Coronary artery (tissue), 2 donors: ENCODE measurements around the gene CIB4.

ENCODE experiments used
- DNase-seq: peaks from one replicate; pipeline ENCODE4 v3.0.0-alpha.2; 2017; ENCODE audit warnings: low spot score
- H3K27ac ChIP-seq, 2 donors: fragments of 200-600 bp; sonication (generic); one replicate each; pipeline ENCODE4 v1.5.1; 2016 to 2019
- H3K4me3 ChIP-seq: fragments of 200-600 bp; sonication (generic); 2 replicates; pipeline ENCODE4 v1.5.1; 2016; ENCODE audit warnings: mild to moderate bottlenecking, moderate library complexity
- TF ChIP-seq, protein P1 (sequence below): fragments of 200-600 bp; sonication (generic); IDR thresholded peaks from one replicate; pipeline ENCODE4 v1.5.1; 2019; ENCODE audit warnings: antibody characterized with exemption

The CIB4 gene

DNA sequence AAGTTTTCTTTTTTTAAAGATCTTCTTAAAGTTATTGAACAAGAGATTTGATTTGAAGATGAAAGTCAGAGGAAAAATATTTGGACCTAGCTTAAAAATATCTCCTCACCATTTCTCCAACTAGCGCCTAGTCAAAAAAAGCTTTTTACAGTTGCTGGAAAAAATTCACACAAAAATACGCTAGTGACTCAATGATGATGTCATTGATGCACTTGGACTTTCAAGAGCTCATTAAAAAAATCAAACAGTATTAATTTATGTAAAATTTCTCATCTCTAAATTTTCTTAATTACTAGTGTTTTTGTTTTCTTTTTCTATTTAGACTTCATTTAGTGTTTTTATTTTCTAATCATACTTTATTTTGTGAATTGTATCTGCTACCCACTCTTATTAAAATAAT lies 41.8 kb downstream of the CIB4 start:
- H3K27ac ChIP-seq = no peak overlapping the region
- TF ChIP-seq, protein P1, sequence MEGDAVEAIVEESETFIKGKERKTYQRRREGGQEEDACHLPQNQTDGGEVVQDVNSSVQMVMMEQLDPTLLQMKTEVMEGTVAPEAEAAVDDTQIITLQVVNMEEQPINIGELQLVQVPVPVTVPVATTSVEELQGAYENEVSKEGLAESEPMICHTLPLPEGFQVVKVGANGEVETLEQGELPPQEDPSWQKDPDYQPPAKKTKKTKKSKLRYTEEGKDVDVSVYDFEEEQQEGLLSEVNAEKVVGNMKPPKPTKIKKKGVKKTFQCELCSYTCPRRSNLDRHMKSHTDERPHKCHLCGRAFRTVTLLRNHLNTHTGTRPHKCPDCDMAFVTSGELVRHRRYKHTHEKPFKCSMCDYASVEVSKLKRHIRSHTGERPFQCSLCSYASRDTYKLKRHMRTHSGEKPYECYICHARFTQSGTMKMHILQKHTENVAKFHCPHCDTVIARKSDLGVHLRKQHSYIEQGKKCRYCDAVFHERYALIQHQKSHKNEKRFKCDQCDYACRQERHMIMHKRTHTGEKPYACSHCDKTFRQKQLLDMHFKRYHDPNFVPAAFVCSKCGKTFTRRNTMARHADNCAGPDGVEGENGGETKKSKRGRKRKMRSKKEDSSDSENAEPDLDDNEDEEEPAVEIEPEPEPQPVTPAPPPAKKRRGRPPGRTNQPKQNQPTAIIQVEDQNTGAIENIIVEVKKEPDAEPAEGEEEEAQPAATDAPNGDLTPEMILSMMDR = no peak
- H3K4me3 ChIP-seq = no peak overlapping the region
- DNase-seq = no peak

- Histone ChIP-seq H3K4me3 (no peak overlapping the region), H3K27ac (no peak overlapping the region)
- TF ChIP-seq, protein P1 = no peak
- DNase-seq = no peak
Observed at GRCh38 chr2:26598996-26599373, 42.2 kb downstream of the CIB4 start.

DNA sequence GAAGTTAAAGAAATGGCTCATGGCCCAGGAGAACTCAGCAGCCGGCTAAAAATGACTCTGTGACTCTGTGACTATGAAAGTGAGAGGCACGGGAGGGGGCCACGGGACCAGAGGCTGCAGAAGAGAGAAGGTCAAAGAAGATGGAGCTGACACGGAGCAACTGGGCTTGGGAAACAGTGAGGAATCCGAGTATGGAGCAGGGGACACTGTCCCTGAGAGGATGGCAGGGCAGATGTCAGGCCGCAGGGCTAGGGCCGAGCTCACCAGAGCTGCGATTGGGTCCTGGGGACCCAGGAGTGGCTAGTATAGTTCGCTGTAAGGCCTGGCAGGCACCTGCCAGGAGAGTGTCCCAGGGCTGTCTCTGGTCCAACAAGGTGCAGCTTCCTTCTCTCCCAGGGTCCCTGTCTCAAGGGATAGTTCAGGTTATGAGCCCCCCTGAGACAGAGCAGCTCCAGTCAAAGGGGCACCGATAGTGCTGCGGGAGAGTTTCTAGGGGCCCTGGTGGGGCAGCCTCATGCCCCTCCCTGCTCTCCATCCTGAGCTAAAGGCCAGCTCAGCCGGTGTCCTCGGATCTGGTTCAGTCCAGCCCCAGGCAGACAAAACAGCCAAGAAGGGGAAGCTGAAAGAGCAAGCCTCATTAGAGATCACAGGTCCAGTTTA lies 42.7 kb downstream of the CIB4 start:
- H3K27ac ChIP-seq = no peak overlapping the region
- DNase-seq = no peak
- no peak overlapping the region for H3K4me3 ChIP-seq
- TF ChIP-seq, protein P1 = no peak

DNA sequence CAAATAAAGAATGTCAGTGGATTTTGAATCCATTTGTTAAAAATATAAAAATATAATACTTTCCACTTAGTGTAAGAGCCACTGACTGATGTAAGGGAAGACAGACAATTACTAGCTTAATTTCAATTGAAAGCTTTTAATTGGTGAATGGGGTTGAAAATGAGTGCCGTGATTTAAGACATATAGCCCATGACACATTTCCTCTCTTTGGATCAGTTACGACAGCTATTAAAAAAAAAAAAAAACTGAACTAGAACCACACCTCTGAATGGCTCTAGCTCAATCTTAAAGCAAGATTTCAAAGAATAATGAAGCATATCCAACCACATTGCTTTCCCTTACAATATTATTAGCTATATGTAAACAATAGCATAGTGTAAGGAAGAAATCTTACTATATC lies 44.0 kb downstream of the CIB4 start:
- no peak for DNase-seq
- Histone ChIP-seq H3K27ac (no peak overlapping the region), H3K4me3 (no peak overlapping the region)
- TF ChIP-seq, protein P1 = no peak

DNA sequence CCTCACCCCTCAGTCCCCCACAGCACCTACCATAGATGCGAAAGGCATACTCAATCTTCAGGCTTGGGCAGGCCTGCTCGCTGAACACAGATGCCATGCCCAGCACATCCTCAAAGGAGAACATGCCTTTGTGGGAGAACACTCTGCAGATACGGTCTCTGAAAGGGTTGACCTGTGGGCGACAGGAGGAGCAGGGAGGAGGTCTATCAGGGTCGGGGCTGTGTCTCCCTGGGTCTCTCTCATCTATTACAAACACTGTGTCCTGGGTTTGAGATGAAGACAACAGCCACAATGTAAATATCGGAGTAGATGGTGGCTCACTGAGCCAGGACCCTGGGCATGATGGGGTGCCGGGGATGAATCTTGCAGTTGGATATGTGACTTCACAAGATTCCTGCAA lies 46.0 kb downstream of the CIB4 start:
- Histone ChIP-seq H3K27ac (no peak overlapping the region), H3K4me3 (no peak overlapping the region)
- DNase-seq = peak; percentile 28
- TF ChIP-seq, protein P1 = no peak

DNA sequence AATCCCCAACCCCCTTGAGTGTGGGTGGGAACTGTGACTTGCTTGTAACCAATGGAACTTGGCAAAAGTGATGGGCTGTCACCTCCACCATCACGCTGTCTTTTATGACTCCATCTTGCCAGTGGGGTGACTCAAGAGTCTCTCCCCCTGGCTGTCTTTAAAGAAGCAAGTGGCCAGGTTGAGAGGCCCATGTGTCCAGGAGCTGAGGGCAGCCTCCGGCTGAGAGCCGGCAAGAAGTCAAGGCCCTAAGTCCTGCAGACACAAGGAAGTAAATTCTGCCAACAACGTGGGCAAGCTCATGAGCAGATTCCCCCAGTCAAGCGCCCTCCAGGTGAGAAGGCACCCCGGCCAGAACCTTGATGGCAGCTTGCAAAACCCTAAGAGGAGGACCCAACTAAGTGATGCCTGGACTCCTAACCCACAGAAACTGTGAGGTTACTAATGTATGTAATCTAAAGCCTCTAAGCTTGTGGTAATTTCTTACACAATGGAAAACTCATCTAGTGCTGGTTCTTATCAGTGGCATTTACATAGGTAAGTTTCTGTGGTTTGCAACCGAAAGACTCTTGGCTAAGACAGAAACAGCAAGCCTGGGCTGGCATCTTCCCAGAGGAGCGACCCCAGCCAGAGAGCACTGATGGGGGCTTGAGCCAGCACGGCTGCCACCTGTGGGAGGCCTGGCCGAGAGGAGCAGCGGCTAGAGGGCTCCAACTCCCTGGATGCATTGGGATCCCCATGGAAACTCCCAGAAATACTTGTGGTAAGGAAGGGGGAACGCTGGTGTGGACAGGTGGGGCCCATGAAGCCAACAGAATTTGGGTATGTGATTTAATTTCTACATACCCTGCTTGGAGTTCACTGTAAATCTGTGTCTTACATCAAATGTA lies 49.3 kb downstream of the CIB4 start:
- Histone ChIP-seq H3K27ac (no peak overlapping the region), H3K4me3 (no peak overlapping the region)
- TF ChIP-seq, protein P1 = no peak
- DNase-seq = peak; percentile 55
